ENCODE results near the gene DCDC2C. TPM values are rescaled to one million over a fixed set of nuclear protein-coding genes. Genes with fewer than 3 reads are reported as not detected.

The DCDC2C gene
- total and polyA plus RNA-seq, 4 donors: 0.73 to 1.6 (median 1.1) TPM

- WGBS (ENCODE audit: insufficient coverage): 54% methylated on average over 4 of the region's 4 CpGs
- peak in 2 of 6 donors; percentile 25 to 64 for DNase-seq (ENCODE audit: low read depth in 4 of 6, low spot score in 6 of 6)
Measured at GRCh38 chr2:3857576-3857975, 154.2 kb downstream of the DCDC2C start.

DNA sequence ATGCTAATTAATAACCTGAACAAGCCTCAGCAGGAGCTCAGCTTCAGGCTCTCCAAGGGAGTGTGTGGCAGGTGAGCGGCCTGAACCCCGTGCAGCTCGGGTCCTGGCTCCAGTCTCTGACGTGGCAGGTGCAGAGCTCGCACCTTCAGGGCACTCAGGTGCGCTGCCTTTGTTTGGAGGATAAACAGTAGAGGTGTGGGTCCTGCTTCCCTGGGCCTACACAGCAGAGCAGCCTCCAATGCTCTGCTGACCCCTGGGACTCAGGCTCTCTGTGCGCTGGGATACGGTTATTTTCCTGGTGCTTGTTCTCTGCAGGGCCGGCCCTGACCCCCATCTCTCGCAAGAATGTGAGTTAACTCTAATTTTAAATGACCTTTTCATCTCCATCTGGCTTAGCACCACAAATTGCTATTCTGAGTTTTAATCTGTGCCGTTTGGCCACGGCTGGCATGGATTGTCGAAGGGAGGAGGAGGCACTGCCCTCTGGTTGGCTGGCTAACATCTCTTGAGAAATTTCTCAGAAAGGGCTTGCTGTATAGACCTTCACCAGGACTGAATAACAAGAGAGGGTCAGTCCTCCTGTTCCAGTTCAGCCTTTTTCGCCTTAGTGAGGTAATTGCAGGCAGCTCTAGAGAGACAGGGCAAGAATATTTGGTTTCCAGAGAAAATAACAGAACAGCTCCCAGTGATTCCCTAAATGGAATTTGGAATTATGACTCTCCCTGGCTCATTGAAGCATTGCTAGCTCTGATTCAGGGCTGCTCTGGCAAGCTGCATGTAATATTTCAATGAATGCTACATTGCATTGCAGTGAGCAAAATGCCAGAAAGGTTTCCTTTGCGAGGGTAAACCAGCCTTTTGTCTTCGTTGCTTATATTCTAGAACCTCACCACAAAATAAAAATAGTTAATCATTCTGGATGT, 161.8 kb downstream of the DCDC2C start:
- no peaks in the 10 kb centered on the region for H3K9me3 ChIP-seq (ENCODE audit: control insufficient read depth, insufficient read depth, low read length)
- no peak overlapping the region for H3K4me3 ChIP-seq (ENCODE audit: low read depth, low read length)
- no peak overlapping the region for H3K27ac ChIP-seq (ENCODE audit: low read depth, low read length)
- H3K27me3 ChIP-seq (ENCODE audit: control insufficient read depth, insufficient read depth, low read length): no peaks in the 10 kb centered on the region
- WGBS (ENCODE audit: insufficient coverage): 69% methylated on average over 13 of the region's 16 CpGs
- peaks cover 7% of the 10 kb centered on the region for H3K4me1 ChIP-seq (ENCODE audit: control insufficient read depth, insufficient read depth, low read length)
- no peaks in the 10 kb centered on the region for H3K36me3 ChIP-seq (ENCODE audit: control insufficient read depth, insufficient read depth, low read length)
- DNase-seq (ENCODE audit: low read depth in 4 of 6, low spot score in 6 of 6): peak in 3 of 6 donors; percentile 10 to 78 (median 65)

More at GRCh38 chr2:3857576-3857975, 154.2 kb downstream of the DCDC2C start:
- no peak overlapping the region for H3K27ac ChIP-seq (ENCODE audit: low read depth, low read length)
- H3K9me3 ChIP-seq (ENCODE audit: control insufficient read depth, insufficient read depth, low read length): peaks cover 4% of the 10 kb centered on the region
- no peaks in the 10 kb centered on the region for H3K36me3 ChIP-seq (ENCODE audit: control insufficient read depth, insufficient read depth, low read length)
- H3K4me1 ChIP-seq (ENCODE audit: control insufficient read depth, insufficient read depth, low read length): no peaks in the 10 kb centered on the region
- no peaks in the 10 kb centered on the region for H3K27me3 ChIP-seq (ENCODE audit: control insufficient read depth, insufficient read depth, low read length)
- no peak overlapping the region for H3K4me3 ChIP-seq (ENCODE audit: low read depth, low read length)

- Histone ChIP-seq H3K9me3 (ENCODE audit: control insufficient read depth, insufficient read depth, low read length) (no peaks in the 10 kb centered on the region), H3K36me3 (ENCODE audit: control insufficient read depth, insufficient read depth, low read length) (no peaks in the 10 kb centered on the region), H3K27ac (ENCODE audit: low read depth, low read length) (no peak overlapping the region), H3K4me3 (ENCODE audit: low read depth, low read length) (no peak overlapping the region), H3K27me3 (ENCODE audit: control insufficient read depth, insufficient read depth, low read length) (no peaks in the 10 kb centered on the region), H3K4me1 (ENCODE audit: control insufficient read depth, insufficient read depth, low read length) (peaks cover 7% of the 10 kb centered on the region)
- no peak for DNase-seq (ENCODE audit: low read depth in 4 of 6, low spot score in 6 of 6)
- 83% methylated on average over 4 of the region's 5 CpGs for WGBS (ENCODE audit: insufficient coverage)
Measured at GRCh38 chr2:3867469-3867868, 164.1 kb downstream of the DCDC2C start.

DNA sequence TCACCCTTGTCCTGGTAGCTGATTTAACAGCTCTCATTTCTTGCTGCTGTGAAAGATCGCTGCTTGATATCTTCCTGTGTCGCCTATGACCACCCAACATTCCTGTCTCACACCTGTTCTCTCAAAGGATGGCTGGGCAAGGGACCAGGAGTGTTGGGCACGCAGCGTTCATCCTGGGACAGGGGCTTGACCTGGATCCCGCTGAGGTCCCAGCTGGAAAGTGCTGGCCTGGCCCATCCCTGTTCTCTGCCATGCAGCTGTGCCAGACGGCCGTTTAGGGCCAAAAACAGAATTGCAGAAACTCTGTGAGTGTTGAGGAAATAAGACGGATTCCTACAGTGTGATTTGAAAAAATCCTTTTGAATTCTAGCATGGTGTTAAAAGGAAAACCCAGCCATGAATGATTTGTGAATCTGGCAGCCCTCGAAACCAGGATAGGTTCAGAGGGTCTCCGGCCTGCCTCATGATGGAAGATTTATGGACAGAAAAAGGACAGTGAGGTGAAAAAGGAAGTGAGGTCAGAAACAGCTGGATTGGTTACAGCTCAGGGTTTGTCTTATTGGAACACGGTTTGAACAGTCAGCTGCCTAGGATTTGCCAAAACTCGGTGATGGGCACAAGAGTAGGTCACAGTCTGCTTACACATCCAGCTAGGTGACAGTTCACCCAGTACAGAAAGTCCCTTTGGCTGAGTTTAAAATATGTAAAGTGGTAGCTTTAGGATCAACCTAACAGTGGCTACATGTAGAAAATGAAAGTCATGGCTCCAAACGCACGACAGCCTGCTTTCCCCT, 164.8 kb downstream of the DCDC2C start:
- H3K9me3 ChIP-seq (ENCODE audit: control insufficient read depth, insufficient read depth, low read length): no peaks in the 10 kb centered on the region
- no peaks in the 10 kb centered on the region for H3K36me3 ChIP-seq (ENCODE audit: control insufficient read depth, insufficient read depth, low read length)
- WGBS (ENCODE audit: insufficient coverage): 79% methylated on average over 13 of the region's 14 CpGs
- no peak overlapping the region for H3K27ac ChIP-seq (ENCODE audit: low read depth, low read length)
- no peaks in the 10 kb centered on the region for H3K27me3 ChIP-seq (ENCODE audit: control insufficient read depth, insufficient read depth, low read length)
- no peak overlapping the region for H3K4me3 ChIP-seq (ENCODE audit: low read depth, low read length)
- no peak for DNase-seq (ENCODE audit: low read depth in 4 of 6, low spot score in 6 of 6)
- peaks cover 7% of the 10 kb centered on the region for H3K4me1 ChIP-seq (ENCODE audit: control insufficient read depth, insufficient read depth, low read length)

GRCh38 chr2:3870222-3870621, 166.8 kb downstream of the DCDC2C start:
- Histone ChIP-seq H3K9me3 (ENCODE audit: control insufficient read depth, insufficient read depth, low read length) (no peaks in the 10 kb centered on the region), H3K27ac (ENCODE audit: low read depth, low read length) (no peak overlapping the region), H3K36me3 (ENCODE audit: control insufficient read depth, insufficient read depth, low read length) (no peaks in the 10 kb centered on the region), H3K4me3 (ENCODE audit: low read depth, low read length) (no peak overlapping the region), H3K4me1 (ENCODE audit: control insufficient read depth, insufficient read depth, low read length) (peaks cover 2% of the 10 kb centered on the region), H3K27me3 (ENCODE audit: control insufficient read depth, insufficient read depth, low read length) (no peaks in the 10 kb centered on the region)
- no peak for DNase-seq (ENCODE audit: low read depth in 4 of 6, low spot score in 6 of 6)
- 85% methylated on average over 6 of the region's 7 CpGs for WGBS (ENCODE audit: insufficient coverage)

DNA sequence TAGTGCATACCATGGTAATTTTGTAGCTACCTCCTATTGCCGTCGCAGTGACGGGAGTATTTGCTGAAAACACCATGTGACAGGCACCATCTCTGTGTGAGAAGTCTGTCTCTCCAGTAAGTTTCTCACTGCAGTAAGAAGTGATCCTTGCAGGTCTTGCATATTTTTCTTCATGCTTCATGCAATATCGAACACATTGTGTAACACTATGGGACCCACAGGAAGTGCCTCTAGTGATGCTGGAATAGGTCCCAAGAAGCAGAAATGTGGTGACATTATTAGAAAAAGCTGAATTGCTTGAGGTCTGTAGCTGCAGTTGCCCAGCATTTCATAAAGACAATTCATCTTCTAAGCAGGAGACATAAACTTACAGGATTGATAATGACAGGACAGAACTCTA, 167.6 kb downstream of the DCDC2C start:
- no peaks in the 10 kb centered on the region for H3K27me3 ChIP-seq (ENCODE audit: control insufficient read depth, insufficient read depth, low read length)
- WGBS (ENCODE audit: insufficient coverage): 72% methylated on average over 3 of the region's 4 CpGs
- no peak overlapping the region for H3K27ac ChIP-seq (ENCODE audit: low read depth, low read length)
- H3K4me1 ChIP-seq (ENCODE audit: control insufficient read depth, insufficient read depth, low read length): no peaks in the 10 kb centered on the region
- no peaks in the 10 kb centered on the region for H3K9me3 ChIP-seq (ENCODE audit: control insufficient read depth, insufficient read depth, low read length)
- no peaks in the 10 kb centered on the region for H3K36me3 ChIP-seq (ENCODE audit: control insufficient read depth, insufficient read depth, low read length)
- no peak overlapping the region for H3K4me3 ChIP-seq (ENCODE audit: low read depth, low read length)
- DNase-seq (ENCODE audit: low read depth in 4 of 6, low spot score in 6 of 6): no peak

DNA sequence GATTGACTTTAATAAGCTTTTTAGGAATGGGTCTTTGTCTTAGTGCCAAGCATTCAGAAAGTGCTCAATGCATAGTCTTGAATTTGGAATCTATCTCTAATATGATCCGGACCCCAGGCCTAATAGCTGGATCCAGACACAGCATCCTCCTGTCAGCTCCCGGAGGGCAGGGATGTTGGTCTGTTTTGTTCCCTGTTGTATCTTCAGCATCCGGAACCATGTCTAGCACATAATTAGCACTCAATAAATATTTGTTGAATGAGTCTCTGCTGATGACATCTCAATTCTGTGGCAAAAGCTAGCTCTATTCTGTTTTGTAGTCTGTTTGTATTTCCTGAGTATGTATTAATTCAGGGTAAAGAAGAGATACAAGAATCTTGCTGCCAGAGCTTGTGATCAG, 169.1 kb downstream of the DCDC2C start:
- Histone ChIP-seq H3K27ac (ENCODE audit: low read depth, low read length) (no peak overlapping the region), H3K4me1 (ENCODE audit: control insufficient read depth, insufficient read depth, low read length) (no peaks in the 10 kb centered on the region), H3K4me3 (ENCODE audit: low read depth, low read length) (no peak overlapping the region), H3K9me3 (ENCODE audit: control insufficient read depth, insufficient read depth, low read length) (no peaks in the 10 kb centered on the region), H3K36me3 (ENCODE audit: control insufficient read depth, insufficient read depth, low read length) (no peaks in the 10 kb centered on the region), H3K27me3 (ENCODE audit: control insufficient read depth, insufficient read depth, low read length) (no peaks in the 10 kb centered on the region)
- no CpG with 5 or more reads among the region's 3 CpGs for WGBS (ENCODE audit: insufficient coverage)
- no peak for DNase-seq (ENCODE audit: low read depth in 4 of 6, low spot score in 6 of 6)

- no peak for DNase-seq (ENCODE audit: low read depth in 4 of 6, low spot score in 6 of 6)
- no peaks in the 10 kb centered on the region for H3K36me3 ChIP-seq (ENCODE audit: control insufficient read depth, insufficient read depth, low read length)
- no peaks in the 10 kb centered on the region for H3K27me3 ChIP-seq (ENCODE audit: control insufficient read depth, insufficient read depth, low read length)
- WGBS (ENCODE audit: insufficient coverage): no CpG with 5 or more reads among the region's 2 CpGs
- H3K9me3 ChIP-seq (ENCODE audit: control insufficient read depth, insufficient read depth, low read length): no peaks in the 10 kb centered on the region
- no peak overlapping the region for H3K4me3 ChIP-seq (ENCODE audit: low read depth, low read length)
- no peaks in the 10 kb centered on the region for H3K4me1 ChIP-seq (ENCODE audit: control insufficient read depth, insufficient read depth, low read length)
- no peak overlapping the region for H3K27ac ChIP-seq (ENCODE audit: low read depth, low read length)
Measured at GRCh38 chr2:3873899-3874298, 170.5 kb downstream of the DCDC2C start.

GRCh38 chr2:3876221-3876620, 172.8 kb downstream of the DCDC2C start:
- Histone ChIP-seq H3K4me3 (ENCODE audit: low read depth, low read length) (no peak overlapping the region), H3K36me3 (ENCODE audit: control insufficient read depth, insufficient read depth, low read length) (no peaks in the 10 kb centered on the region), H3K27ac (ENCODE audit: low read depth, low read length) (no peak overlapping the region), H3K9me3 (ENCODE audit: control insufficient read depth, insufficient read depth, low read length) (no peaks in the 10 kb centered on the region), H3K27me3 (ENCODE audit: control insufficient read depth, insufficient read depth, low read length) (no peaks in the 10 kb centered on the region), H3K4me1 (ENCODE audit: control insufficient read depth, insufficient read depth, low read length) (no peaks in the 10 kb centered on the region)
- WGBS (ENCODE audit: insufficient coverage): 60% methylated on average over 1 of the region's 4 CpGs
- no peak for DNase-seq (ENCODE audit: low read depth in 4 of 6, low spot score in 6 of 6)

All from spinal cord (tissue), 10 donors.